GM19043 (cell line): ENCODE data around the gene OSBPL10.

Source experiments
- ATAC-seq: cut with Tn5 transposase; IDR thresholded peaks from one replicate; pipeline ENCODE4 v1.9.1; 2021; ENCODE audit warnings: low read depth; ENCODE audit not compliant: unreplicated experiment

The OSBPL10 gene

DNA sequence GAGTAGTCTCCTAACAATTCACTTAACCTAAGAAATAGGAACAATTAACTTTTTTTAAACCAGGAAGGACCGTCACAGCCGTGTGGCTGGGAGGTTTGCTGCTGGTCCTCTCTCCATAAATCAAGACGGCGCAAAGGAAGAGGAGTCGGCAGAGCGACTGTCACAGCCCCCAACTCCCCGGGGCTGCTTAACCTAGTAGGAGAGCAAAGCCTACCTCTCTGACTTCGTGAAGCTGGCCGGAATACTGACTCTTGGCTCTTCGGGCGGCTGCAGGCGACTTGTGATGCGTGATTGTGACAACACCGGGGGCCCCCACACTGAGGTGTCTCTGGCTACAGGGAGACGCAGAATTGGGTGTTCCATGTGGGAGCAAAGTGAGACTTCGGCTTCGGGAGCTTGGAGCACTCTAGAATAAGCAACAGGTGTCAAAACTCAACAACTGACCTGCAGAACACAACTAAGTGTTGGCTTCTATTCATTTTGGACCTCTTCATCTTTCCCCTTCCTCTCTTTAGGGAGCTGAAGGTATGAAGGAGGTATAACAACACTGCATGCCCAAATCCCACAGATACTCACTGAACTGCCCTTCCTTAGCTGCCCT lies 151.1 kb downstream of the OSBPL10 start:
- no peak for ATAC-seq

DNA sequence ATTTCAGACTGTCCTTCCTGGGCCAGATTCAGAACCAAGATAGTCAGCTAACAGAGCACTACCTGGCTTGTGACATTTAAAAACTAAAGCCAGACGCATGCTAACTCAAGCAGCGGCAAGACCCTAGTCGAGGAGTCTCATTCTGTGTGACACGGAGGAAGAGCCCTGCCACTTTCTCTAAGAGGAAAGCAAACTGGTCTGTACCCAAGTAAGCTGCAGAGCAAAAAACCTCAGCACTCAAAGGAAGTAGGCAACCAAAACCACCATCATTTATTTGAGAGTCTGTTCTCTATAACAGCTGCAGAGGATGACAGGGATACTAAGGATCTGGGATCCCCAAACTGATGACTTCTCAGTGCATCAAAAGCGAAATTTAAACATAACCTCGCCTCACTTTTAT lies 152.1 kb downstream of the OSBPL10 start:
- no peak for ATAC-seq

DNA sequence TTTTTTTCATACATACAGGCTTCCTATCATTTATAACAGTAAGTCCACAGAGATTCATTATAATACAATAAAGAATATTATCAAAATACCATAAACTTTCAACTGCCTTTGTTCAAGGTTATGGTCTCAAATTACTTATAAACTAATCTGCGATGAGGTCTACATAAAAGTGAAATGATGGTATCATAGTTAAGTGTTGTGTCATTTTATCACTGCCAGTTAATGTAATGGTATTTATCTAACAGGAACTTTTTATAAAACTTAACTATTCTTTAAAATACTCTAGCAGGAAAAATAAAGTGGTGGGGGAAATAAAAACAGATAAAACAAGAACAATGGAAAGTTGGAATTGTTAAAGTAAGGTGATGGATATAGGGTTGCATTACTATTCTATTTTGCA lies 153.1 kb downstream of the OSBPL10 start:
- ATAC-seq: no peak

DNA sequence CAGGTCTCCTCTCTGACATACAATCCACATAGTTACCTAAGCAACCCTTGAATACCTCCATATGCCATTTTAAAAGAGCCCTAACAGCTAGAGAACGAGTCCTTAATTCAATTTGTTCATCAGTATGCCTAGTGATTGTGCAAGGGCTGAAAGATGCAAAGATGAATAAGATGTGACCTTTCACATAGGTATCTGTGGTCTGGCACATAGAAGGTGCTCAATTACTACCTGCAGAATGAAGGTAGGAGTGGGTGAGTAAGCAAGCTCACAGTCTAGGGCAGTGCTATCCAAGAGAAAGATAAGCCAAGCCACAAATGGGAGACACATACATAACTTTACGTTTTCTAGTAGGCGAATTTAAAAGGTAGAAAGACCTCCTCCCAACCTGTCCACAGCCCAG lies 157.9 kb downstream of the OSBPL10 start:
- ATAC-seq: no peak

DNA sequence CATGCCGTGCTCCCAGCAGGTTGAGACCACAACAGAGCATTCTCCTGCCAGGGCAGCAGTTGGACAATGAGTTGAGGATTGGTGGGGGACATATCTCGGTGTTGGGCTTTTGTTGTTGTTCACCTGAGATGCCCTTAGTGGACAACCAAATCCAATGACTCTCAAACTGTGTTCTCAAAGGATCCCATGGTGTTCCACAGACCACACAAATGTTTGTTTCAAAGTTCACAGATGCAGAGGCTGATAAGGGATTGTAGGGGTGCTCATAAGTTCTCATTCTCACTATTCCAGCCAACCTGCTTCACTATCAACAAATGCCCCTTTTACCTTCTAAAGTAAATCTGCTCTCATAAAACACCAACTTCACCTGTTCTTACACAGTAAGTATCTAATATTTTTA lies 159.9 kb downstream of the OSBPL10 start:
- ATAC-seq: no peak

DNA sequence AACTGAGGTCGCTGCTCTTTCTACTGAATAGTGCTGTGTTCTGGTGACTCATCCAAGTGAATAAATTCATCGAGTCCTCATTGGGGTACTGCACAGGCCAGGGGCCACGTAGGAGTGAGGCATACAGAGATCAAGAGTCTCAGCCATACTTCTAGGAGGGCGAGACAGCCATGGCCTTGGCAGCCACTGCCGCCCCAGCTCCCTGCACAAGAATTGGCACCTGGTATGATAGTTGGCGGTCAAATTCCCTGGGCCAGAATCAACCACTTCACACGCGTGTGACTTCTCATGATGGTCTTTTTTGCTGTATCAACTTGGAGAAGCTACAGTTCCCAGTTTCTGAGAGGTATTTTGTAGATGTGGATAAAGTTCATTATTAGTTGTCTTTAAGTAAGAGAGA lies 161.6 kb downstream of the OSBPL10 start:
- no peak for ATAC-seq

DNA sequence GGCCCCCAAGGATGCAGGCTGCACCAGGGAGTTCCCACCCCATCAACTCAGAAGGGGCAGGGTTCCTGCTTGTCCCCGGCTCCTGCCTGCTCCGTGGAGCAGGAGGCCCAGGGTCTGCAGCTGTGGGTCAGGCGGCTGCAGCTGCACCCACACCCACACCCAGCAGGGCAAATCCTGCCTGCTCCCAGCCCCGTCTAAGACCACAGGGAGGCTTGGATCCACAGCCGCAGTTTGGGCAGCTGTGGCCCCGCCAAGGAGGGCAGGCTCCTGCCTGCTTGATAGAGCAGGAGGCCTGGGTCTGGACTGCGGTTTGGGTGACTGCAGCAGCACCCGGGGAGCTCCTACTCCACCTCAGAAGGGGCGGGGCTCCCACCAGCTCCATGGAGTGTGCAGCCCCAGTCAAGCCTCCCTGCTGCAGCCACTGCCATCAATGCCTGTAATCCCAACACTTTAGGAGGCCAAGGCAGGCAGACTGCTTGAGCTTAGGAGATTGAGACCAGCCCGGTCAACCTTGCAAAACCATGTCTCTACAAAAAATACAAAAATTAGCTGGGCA lies 163.6 kb downstream of the OSBPL10 start:
- no peak for ATAC-seq

DNA sequence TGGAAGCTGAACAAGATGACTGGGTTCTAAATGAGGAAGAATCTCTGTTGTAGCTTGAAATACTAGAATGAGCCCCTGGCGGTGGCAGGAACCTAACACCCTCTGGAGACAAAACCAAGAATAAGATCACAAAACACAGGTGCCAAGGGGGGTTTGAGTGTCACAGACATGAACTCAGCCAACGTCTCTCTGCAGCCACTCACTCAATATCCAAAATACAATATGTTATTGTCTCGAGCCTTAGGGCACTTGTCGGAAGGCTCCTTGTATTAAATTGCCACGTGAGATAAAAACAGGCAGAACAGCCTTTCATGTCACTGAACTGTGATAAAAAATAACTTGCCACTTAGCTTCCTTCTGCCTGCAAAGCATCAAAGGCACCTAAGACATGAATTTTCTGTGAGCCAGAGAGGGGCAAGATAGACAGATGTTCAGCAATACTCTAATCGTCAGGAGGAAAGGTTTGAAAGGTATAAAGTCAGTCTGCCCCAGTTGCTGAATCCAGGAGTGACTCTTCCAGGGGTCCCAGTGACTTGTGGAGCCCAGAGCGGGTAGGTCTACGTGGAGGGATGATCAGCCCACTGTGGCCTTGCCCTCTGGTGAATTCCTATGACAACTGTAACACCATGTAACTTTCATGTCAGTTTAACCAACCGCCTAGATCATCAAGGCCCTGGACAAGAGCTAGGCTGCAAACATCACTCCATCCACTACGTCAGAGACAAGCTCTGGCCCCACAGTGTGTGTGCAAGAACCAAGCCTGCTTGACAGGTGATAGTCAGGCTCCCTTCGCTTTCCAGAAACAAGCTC lies 165.2 kb downstream of the OSBPL10 start:
- ATAC-seq: no peak

DNA sequence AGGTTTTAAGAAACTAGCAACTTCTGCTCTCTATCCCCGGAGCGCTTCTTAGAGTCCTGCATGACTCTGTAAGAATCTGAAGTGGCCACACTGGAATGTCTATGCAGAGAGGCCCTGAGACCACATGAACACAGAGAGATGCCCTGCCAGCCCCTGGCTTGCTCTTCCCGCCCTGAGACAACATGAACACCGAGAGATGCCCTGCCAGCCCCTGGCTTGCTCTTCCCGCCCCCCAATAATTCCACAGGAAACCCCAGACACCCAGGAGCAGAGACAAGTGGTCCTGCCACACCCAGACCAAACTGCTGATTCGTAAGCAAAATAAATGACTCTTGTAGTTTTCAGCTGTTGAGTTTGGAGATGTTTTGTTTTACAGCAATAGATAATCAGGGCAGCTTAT lies 166.1 kb downstream of the OSBPL10 start:
- no peak for ATAC-seq

DNA sequence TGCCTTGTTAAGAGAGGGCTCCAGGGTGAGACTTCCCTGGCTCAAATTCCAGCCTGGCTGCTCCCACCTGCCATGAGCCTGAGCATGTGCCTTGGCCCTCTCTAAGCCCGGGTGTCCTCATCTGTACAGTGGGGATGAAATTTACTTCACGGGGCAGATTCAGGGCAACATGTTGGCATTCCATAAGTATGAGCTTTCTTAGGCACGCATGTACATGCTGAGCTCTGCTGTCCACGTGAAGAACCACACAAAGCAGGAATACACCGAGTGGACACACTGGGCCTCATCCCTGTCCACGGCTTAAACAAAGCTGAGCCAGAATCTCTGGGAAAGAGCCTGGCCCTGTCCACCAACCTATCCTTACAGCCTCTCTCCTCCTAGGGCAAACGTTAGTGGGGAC lies 167.4 kb downstream of the OSBPL10 start:
- ATAC-seq: no peak

DNA sequence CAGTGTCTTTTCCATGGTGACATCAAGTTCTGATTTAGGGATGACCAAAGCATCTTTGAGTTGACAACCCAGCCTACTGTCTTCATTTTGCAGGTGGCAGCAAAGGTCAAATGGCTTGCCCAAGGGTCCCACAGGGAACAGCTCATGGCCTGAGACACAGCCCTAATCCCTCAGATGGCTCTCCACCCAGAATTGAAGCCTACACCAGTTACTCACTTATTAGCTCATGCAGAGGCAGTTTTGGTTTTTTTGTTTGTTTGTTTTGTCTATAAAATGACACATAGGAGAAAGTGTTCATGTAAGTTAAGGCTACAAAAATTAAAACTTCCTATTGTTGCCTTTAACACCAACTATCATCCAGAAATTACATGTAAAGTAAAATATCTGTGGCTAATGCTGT lies 167.9 kb downstream of the OSBPL10 start:
- ATAC-seq: no peak

DNA sequence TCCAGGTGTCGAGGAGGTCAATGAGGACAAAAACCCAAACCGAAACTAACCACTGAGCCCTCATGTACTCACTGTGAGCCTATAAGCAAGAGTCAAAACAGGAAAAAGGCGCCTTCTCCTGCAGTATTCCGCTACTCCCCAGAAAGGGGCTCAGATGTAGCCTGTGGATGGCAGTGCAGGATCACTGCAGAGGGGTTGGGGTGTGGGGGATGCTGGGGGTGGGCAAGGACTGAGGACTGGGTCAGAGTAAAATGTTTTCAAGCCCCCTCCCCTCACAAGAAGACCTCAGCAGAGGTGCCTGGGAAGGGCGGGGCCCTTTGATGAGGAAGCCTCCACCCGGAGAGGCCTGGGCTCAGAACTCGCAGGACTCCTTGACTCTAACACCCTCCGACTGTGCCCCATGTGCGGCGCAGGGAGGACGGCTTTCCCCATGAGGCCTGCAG lies 170.1 kb downstream of the OSBPL10 start:
- ATAC-seq: no peak

DNA sequence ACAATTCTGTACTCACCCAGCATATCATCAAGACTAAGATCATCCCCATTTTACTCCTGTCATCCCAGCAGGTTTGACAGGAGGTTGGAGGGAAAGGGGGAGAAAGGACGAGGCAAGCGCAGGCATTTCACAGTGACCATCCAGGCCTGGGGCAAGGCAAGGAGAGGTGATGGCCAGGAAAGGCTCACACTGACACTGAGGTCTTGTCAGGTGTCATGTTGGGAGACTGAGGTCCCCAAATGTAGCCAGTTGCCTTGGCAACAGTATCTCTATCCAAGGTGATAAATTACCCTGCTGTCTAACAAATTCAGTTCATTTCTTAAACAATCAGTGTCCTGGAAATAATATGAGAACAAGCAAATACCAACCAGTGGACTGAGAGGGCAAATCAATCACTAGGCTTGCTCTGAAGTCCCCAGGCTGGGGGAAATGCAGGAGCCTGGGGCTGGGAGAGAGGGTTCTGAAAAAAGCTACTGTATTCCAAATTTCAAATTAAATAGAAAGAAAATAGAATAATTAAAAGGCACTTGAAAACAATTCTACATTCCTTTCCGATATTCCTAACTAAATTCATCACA lies 172.8 kb downstream of the OSBPL10 start:
- ATAC-seq: no peak

DNA sequence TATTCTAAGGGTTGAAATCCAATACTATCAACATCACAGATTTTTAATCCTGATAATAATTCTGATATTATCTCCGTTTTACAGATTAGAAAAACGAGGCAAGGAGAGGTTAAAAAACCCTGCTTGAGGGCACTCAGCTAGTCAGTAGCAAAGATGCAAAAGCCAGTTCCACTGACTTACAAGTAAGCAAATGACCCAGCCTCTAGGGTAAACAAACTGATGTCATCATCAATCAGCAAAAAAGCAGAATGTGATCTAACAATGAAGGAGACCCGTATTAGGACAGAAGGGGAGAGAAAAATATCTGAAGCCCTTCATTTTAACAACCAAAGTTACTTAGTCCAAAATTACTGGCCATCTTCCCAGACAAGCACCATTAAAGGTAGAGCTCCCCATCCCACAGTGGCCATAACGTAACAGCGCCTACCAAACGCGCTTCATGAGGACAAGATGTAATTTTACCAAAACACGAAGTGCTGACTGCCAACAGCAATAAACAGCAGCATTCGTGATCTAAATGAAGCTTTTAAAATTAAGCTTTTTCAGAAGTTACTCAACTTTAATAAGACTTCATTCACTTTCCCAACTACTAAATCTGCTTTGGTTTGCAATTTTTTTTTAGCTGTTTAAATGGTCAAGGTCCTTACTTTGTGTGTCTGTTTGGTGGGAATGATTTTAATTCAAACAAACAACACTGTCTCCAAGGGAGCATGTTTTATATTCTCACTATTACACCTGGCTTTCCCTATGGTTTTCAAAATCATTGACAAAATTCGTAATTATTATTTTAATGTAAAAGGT lies 176.6 kb downstream of the OSBPL10 start:
- no peak for ATAC-seq

DNA sequence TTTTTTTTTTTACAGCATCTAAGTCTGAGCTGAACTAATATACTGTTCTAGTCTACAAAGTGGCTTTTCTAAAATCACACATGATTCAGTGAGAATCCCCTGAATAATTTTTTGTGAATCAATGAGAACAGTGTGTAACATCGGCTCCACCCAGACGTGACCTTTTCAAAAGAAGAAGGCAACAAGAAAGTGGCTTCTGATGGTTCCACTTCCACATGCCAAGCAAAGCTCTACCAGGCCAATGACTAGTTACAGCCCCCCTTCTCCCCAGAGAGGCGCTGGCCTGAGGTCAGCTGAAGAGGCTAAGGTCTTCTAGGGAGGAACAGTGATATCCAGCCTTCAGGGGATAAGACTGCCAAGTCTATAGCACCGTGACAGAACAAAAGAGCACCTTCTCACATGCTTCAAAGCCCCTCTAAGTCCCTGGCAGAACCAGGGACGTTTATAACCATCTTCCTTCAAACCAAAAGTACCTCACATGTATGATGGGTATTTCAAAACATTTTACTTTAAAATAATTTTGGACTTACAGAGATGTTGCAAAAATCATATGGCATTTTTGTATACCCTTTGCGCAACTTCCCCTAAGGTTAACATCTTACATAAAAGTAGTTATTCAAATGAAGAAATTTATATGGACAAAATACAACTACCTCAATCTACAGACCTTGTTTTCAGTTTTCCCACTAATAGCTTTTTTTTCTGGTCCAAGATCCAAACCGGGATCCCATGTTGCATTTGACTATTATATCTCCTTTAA lies 177.9 kb downstream of the OSBPL10 start:
- no peak for ATAC-seq

DNA sequence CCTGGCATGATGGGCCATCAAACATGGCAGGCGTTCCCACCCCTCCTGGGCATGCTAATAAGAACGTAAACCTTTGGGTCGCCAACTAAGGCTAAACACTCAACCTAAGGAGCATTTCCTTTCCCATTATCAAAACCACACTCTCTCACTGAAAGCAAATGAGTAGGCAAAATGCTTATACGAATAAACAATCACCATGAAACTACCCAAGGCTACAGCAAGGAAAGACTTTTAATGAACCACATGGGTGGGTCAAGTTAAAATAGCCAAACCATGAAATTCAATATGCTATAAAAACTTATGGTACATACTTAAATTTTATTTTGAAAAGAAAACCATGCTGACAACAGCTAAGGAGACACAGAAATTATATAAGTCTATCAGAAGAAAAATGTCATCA lies 180.6 kb downstream of the OSBPL10 start:
- no peak for ATAC-seq

DNA sequence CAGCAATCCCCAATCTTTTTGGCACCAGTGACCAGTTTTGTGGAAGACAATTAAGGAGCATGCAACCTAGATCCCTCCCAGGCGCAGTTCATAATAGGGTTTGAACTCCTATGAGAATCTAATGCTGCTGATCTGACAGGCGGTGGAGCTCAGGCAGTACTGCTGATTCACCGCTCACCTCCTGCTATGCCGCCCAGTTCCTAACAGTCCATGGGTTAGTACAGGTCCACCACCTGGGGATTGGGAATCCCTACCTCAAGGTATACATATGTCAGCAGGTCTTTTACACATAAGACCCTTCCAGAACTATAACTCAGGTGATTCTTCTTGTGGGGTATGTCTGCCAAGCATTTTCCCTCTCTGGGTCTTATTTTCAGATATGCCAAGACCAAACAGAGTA lies 182.2 kb downstream of the OSBPL10 start:
- ATAC-seq: no peak

DNA sequence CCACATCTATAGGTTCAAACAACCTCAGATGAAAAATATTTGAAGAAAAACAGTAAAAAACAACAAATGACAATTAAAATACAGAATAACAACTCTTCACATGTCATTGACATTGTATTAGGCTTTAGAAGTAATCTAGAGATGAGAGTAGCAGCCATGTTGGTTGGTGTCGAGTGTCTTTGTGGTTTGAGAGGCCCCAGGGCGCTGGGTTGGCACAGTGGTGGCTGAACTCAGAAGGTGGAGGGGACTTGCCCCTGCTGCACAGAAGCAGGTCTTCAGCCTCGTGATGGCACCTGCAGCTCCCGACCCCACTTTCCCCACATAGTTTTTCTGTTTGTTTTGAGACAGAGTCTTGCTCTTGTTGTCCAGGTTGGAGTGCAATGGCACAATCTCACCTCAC lies 187.2 kb downstream of the OSBPL10 start:
- no peak for ATAC-seq

DNA sequence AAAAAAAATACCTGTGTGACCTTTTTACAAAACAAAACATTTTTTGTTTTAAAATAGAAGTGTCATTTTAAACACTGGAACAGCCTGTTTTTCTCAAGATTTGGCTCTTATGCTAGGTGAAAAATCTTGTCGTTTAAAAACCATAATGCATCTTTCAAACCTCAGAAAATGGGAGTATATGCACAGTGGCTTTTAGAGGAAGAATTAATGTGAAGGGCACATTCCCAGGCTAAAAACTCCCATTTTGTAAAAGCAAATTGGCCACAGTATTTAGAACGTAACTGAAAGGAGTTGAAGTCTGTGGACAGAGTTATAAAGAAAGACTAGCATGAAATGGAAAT lies 190.0 kb downstream of the OSBPL10 start:
- ATAC-seq: no peak
